Neural cell (in vitro differentiated cells): Measurements from ENCODE around the gene KCNK10.

Experiments
- EZH2 ChIP-seq: fragments of 200-600, 300-800 bp; shearing (Covaris generic), sonication (generic); IDR thresholded peaks from 2 replicates; pipeline ENCODE4 v1.6.1; 2014; ENCODE audit warnings: antibody characterized with exemption, low read length, borderline replicate concordance, mild to moderate bottlenecking; ENCODE audit not compliant: insufficient read depth, poor library complexity, severe bottlenecking
- POLR2AphosphoS5 ChIP-seq: IDR thresholded peaks from 2 replicates; pipeline ENCODE4 v1.6.1; 2012
- SMC3 ChIP-seq: fragments of 450-650 bp; conservative IDR thresholded peaks from 2 replicates; pipeline ENCODE4 v1.6.1; 2014; ENCODE audit warnings: antibody characterized with exemption, mild to moderate bottlenecking, moderate library complexity; ENCODE audit not compliant: poor library complexity
- TF ChIP-seq, protein P1 (sequence below): fragments of 450-650 bp; IDR thresholded peaks from 2 replicates; pipeline ENCODE4 v1.5.1; 2014; ENCODE audit warnings: antibody characterized with exemption, mild to moderate bottlenecking, moderate library complexity; ENCODE audit not compliant: poor library complexity, severe bottlenecking

DNA sequence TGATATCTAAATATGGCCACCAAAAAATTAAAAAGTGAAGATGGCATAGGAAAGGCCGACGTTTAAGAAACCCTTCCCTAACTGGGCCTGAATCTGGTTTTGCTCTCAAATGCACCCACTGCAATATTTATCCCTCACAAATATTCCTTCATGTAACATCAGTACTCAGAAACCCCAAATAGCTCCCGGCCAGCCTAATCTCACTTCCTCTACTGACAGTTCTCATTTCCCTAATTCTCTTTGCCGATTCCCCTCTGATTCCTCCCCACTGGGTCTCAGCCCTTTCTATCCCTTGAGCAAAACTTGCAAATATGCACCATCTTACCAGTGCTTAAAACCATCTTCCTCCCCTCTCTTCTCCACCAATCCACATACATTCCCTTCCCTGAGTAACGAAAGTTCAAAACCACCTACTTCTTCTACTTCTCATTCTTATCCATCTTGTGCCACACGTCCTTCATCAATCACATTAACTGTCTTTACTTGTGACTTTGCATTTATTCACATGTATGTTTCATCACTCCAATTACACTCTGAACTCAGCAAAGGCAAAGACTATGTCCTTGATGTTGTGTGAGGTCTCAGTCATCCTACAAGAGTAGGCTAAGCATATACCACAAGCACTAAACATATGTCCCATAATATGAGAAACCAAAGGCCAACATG lies 23.1 kb downstream of the KCNK10 start:
- TF ChIP-seq, protein P1, sequence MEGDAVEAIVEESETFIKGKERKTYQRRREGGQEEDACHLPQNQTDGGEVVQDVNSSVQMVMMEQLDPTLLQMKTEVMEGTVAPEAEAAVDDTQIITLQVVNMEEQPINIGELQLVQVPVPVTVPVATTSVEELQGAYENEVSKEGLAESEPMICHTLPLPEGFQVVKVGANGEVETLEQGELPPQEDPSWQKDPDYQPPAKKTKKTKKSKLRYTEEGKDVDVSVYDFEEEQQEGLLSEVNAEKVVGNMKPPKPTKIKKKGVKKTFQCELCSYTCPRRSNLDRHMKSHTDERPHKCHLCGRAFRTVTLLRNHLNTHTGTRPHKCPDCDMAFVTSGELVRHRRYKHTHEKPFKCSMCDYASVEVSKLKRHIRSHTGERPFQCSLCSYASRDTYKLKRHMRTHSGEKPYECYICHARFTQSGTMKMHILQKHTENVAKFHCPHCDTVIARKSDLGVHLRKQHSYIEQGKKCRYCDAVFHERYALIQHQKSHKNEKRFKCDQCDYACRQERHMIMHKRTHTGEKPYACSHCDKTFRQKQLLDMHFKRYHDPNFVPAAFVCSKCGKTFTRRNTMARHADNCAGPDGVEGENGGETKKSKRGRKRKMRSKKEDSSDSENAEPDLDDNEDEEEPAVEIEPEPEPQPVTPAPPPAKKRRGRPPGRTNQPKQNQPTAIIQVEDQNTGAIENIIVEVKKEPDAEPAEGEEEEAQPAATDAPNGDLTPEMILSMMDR, result no peak
- TF ChIP-seq SMC3 (no peak), POLR2AphosphoS5 (no peak), EZH2 (no peak)
